Common myeloid progenitor, CD34-positive (primary cell): ENCODE results near the gene CUTA.

ENCODE experiments used
- CTCF ChIA-PET: fragments of 350-600 bp; sonication (Branson Sonifier 250); formaldehyde crosslinking; loops from one replicate; lab custom pipeline; 2021; ENCODE audit warnings: antibody characterized with exemption; lab: Charles Lee
- POLR2A ChIA-PET: fragments of 350-600 bp; sonication (Branson Sonifier 250); formaldehyde crosslinking; loops from one replicate; lab custom pipeline; 2021; ENCODE audit warnings: antibody characterized with exemption; lab: Charles Lee
- DNase-seq, 3 donors: peaks; one replicate each; pipeline versions ENCODE4 v3.0.0 to v3.0.0-alpha.2; 2013
- H3K27ac ChIP-seq, 2 experiments: 1 replicate in 1 of 2; 2 replicates in 1 of 2; pipeline ENCODE4 v1.7.0; 2013; ENCODE audit warnings: inconsistent platforms in 2 of 2, low read length in 2 of 2, mild to moderate bottlenecking in 2 of 2, low read depth in 1 of 2, moderate library complexity in 1 of 2; ENCODE audit not compliant: severe bottlenecking in 2 of 2, insufficient read depth in 1 of 2, poor library complexity in 1 of 2
- H3K27me3 ChIP-seq, 5 experiments: replicated peaks in 2 of 5; 1 replicate in 3 of 5; 2 replicates in 2 of 5; pipeline versions ENCODE4 v1.6.1 to v1.7.0; 2013; ENCODE audit warnings: low read length in 4 of 5, mild to moderate bottlenecking in 2 of 5, moderate library complexity in 2 of 5, inconsistent platforms in 1 of 5; ENCODE audit not compliant: insufficient read depth in 5 of 5, control insufficient read depth in 4 of 5
- H3K36me3 ChIP-seq, 4 experiments: 1 replicate in 2 of 4; 2 replicates in 2 of 4; pipeline versions ENCODE4 v1.6.1 to v1.7.0; 2013; ENCODE audit warnings: low read length in 3 of 4, control low read depth in 1 of 4, mild to moderate bottlenecking in 1 of 4; ENCODE audit not compliant: control insufficient read depth in 4 of 4, insufficient read depth in 4 of 4
- H3K4me1 ChIP-seq, 4 experiments: 1 replicate in 3 of 4; 2 replicates in 1 of 4; pipeline versions ENCODE4 v1.6.1 to v1.7.1; 2013; ENCODE audit warnings: low read length in 3 of 4, mild to moderate bottlenecking in 3 of 4, control low read depth in 1 of 4, inconsistent platforms in 1 of 4, moderate library complexity in 1 of 4; ENCODE audit not compliant: control insufficient read depth in 4 of 4, insufficient read depth in 4 of 4; ENCODE audit errors: control extremely low read depth in 1 of 4
- H3K4me3 ChIP-seq, 7 experiments: 1 replicate in 4 of 7; 2 replicates in 3 of 7; pipeline versions ENCODE4 v1.5.1 to v1.7.0; 2013; ENCODE audit warnings: mild to moderate bottlenecking in 7 of 7, low read length in 6 of 7, moderate library complexity in 6 of 7, inconsistent platforms in 2 of 7, low read depth in 2 of 7, control low read depth in 1 of 7; ENCODE audit not compliant: insufficient read depth in 4 of 7, control insufficient read depth in 1 of 7; ENCODE audit errors: extremely low read depth in 1 of 7
- H3K9me3 ChIP-seq, 5 experiments: 1 replicate in 4 of 5; 2 replicates in 1 of 5; pipeline versions ENCODE4 v1.6.1 to v1.7.1; 2013; ENCODE audit warnings: low read length in 4 of 5, mild to moderate bottlenecking in 2 of 5, inconsistent platforms in 1 of 5, low read depth in 1 of 5, moderate library complexity in 1 of 5; ENCODE audit not compliant: control insufficient read depth in 4 of 5, insufficient read depth in 2 of 5; ENCODE audit errors: control extremely low read depth in 1 of 5
- WGBS: methylation state at CpG from one replicate; pipeline ENCODE4 v1.1.5; 2013; ENCODE audit not compliant: insufficient coverage; 5-methylcytosine and 5-hydroxymethylcytosine counted together

Gene CUTA

GRCh38 chr6:33417128-33417902, 592 bp downstream of the CUTA start:
- Histone ChIP-seq H3K36me3 (peaks cover 4 to 43% (median 33%) of the 10 kb centered on the region in 4 experiments), H3K9me3 (no peaks in the 10 kb centered on the region), H3K27me3 (no peaks in the 10 kb centered on the region), H3K4me1 (peaks cover 14 to 48% (median 41%) of the 10 kb centered on the region in 4 experiments), H3K4me3 (peak overlapping the region; percentile 58 to 91 (median 80)), H3K27ac (peak overlapping the region; percentile 55 to 88)
- no peak for DNase-seq
- POLR2A ChIA-PET: no interaction called here
- CTCF ChIA-PET: interaction anchor here (1.0 to 1.9 kb wide), 8 partner anchors 8 to 141 kb away, joined by 3 to 4 read pairs (median 4); partner anchors contain the start of genes B3GALT4 and WDR46
- under 1% methylated on average over 17 of the region's 25 CpGs for WGBS

GRCh38 chr6:33416386-33417127, 1.4 kb downstream of the CUTA start:
- peaks cover 15 to 55% (median 45%) of the 10 kb centered on the region in 4 experiments for H3K4me1 ChIP-seq
- CTCF ChIA-PET: interaction anchor here (0.6 to 1.6 kb wide), 5 partner anchors 9 to 151 kb away, joined by 3 to 4 read pairs (median 4); no protein-coding TSS in a partner anchor
- no peak for DNase-seq
- peak overlapping the region; percentile 55 to 88 for H3K27ac ChIP-seq
- 93% methylated on average over 6 of the region's 12 CpGs for WGBS
- peak overlapping the region in 6 of 7 experiments; percentile 70 to 91 (median 80) for H3K4me3 ChIP-seq
- no peaks in the 10 kb centered on the region for H3K9me3 ChIP-seq
- POLR2A ChIA-PET: no interaction called here
- no peaks in the 10 kb centered on the region for H3K27me3 ChIP-seq
- H3K36me3 ChIP-seq: peaks cover 4 to 45% (median 33%) of the 10 kb centered on the region in 4 experiments

GRCh38 chr6:33415831-33416230, 2.1 kb downstream of the CUTA start:
- H3K36me3 ChIP-seq: peaks cover 4 to 45% (median 33%) of the 10 kb centered on the region in 4 experiments
- H3K27me3 ChIP-seq: no peaks in the 10 kb centered on the region
- peak overlapping the region in 1 of 2 experiments; percentile 35 for H3K27ac ChIP-seq
- no peak overlapping the region for H3K4me3 ChIP-seq
- 95% methylated on average over 2 of the region's 9 CpGs for WGBS
- no peak for DNase-seq
- ChIA-PET POLR2A (no interaction called here), CTCF (interaction anchor here (0.6 to 1.6 kb wide), 3 partner anchors 11 to 152 kb away, joined by 3 to 4 read pairs (median 3); no protein-coding TSS in a partner anchor)
- no peaks in the 10 kb centered on the region for H3K9me3 ChIP-seq
- peaks cover 18 to 60% (median 49%) of the 10 kb centered on the region in 4 experiments for H3K4me1 ChIP-seq

GRCh38 chr6:33414592-33415271, 3.2 kb downstream of the CUTA start:
- POLR2A ChIA-PET: no interaction called here
- no peak overlapping the region for H3K27ac ChIP-seq
- H3K4me1 ChIP-seq: peaks cover 18 to 56% (median 46%) of the 10 kb centered on the region in 4 experiments

GRCh38 chr6:33413241-33414120, 4.4 kb downstream of the CUTA start:
- ChIA-PET POLR2A (no interaction called here), CTCF (interaction anchor here (1.0 to 1.6 kb wide), 3 partner anchors 9 to 23 kb away, joined by 3 read pairs; no protein-coding TSS in a partner anchor)
- Histone ChIP-seq H3K4me3 (no peak overlapping the region), H3K27ac (no peak overlapping the region), H3K4me1 (peaks cover 11 to 53% (median 39%) of the 10 kb centered on the region in 4 experiments), H3K36me3 (peaks cover 4 to 46% (median 33%) of the 10 kb centered on the region in 4 experiments), H3K9me3 (no peaks in the 10 kb centered on the region), H3K27me3 (no peaks in the 10 kb centered on the region)
- WGBS: 99% methylated on average over 6 of the region's 14 CpGs
- DNase-seq: no peak

More at GRCh38 chr6:33414592-33415271, 3.2 kb downstream of the CUTA start:
- H3K27me3 ChIP-seq: no peaks in the 10 kb centered on the region
- CTCF ChIA-PET: interaction anchor here (1.6 kb wide), 1 partner anchor 24 kb away, joined by 3 read pairs; no protein-coding TSS in a partner anchor
- 96% methylated on average over 6 of the region's 12 CpGs for WGBS
- peak in 2 of 3 donors; percentile 62 to 65 for DNase-seq
- peaks cover 4 to 45% (median 33%) of the 10 kb centered on the region in 4 experiments for H3K36me3 ChIP-seq
- no peaks in the 10 kb centered on the region for H3K9me3 ChIP-seq
- H3K4me3 ChIP-seq: no peak overlapping the region
